HepG2 (cell line): ENCODE measurements around the gene FUCA1. TPM values are rescaled to one million over a fixed set of nuclear protein-coding genes. Genes with fewer than 3 reads are reported as not detected.
A peak's percentile ranks its signal among the peaks of the same experiment; 100 is the strongest.

Source experiments
- ADNP ChIP-seq: sonication (generic); formaldehyde crosslinking; IDR thresholded peaks from 2 replicates; pipeline ENCODE4 v1.4.0; 2020; ENCODE audit warnings: missing genetic modification reagents
- ATF1 ChIP-seq: IDR thresholded peaks from 2 replicates; pipeline ENCODE4 v1.6.1; 2016; ENCODE audit warnings: mild to moderate bottlenecking, control low read depth
- HDAC1 ChIP-seq: sonication (generic); formaldehyde crosslinking; IDR thresholded peaks from 2 replicates; pipeline ENCODE4 v1.5.1; 2020; ENCODE audit warnings: mild to moderate bottlenecking, missing genetic modification reagents
- HNF4A ChIP-seq: sonication (generic); formaldehyde crosslinking; IDR thresholded peaks from 2 replicates; pipeline ENCODE4 v1.4.0; 2020; ENCODE audit warnings: missing genetic modification reagents
- HOXA5 ChIP-seq: sonication (generic); formaldehyde crosslinking; IDR thresholded peaks from 2 replicates; pipeline ENCODE4 v1.4.0; 2020; ENCODE audit warnings: missing genetic modification reagents
- NR3C1 ChIP-seq: sonication (generic); formaldehyde crosslinking; IDR thresholded peaks from 2 replicates; pipeline ENCODE4 v1.4.0; 2020; ENCODE audit warnings: missing genetic modification reagents
- RBM22 ChIP-seq: fragments of 200-400 bp; formaldehyde crosslinking; optimal IDR thresholded peaks from 2 replicates; pipeline ENCODE3; 2017; ENCODE audit warnings: mild to moderate bottlenecking, low read length, moderate library complexity
- SAFB2 ChIP-seq: sonication (generic); formaldehyde crosslinking; IDR thresholded peaks from 2 replicates; pipeline ENCODE4 v1.5.1; 2020; ENCODE audit warnings: missing genetic modification reagents, low read depth, mild to moderate bottlenecking, borderline replicate concordance
- SOX6 ChIP-seq, 2 experiments: fragments of 450-650 bp in 1 of 2; sonication (generic) in 1 of 2; formaldehyde crosslinking in 1 of 2; IDR thresholded peaks; 2 replicates each; pipeline versions ENCODE4 v1.4.0 to v1.6.1; 2017 to 2020; ENCODE audit warnings: antibody characterized with exemption in 1 of 2, mild to moderate bottlenecking in 1 of 2, missing genetic modification reagents in 1 of 2
- ZBTB7B ChIP-seq: sonication (generic); formaldehyde crosslinking; IDR thresholded peaks from 2 replicates; pipeline ENCODE4 v1.4.0; 2020; ENCODE audit warnings: missing genetic modification reagents
- ZIK1 ChIP-seq: sonication (generic); formaldehyde crosslinking; IDR thresholded peaks from 2 replicates; pipeline ENCODE4 v1.5.0; 2020; ENCODE audit warnings: mild to moderate bottlenecking, low read depth, missing genetic modification reagents, borderline replicate concordance
- ZNF234 ChIP-seq: sonication (generic); formaldehyde crosslinking; conservative IDR thresholded peaks from 2 replicates; pipeline ENCODE4 v1.5.1; 2020; ENCODE audit warnings: mild to moderate bottlenecking, missing genetic modification reagents
- ZNF253 ChIP-seq: sonication (generic); formaldehyde crosslinking; IDR thresholded peaks from 2 replicates; pipeline ENCODE4 v1.8.0; 2022; ENCODE audit warnings: mild to moderate bottlenecking, missing genetic modification reagents, borderline replicate concordance
- ZNF614 ChIP-seq: IDR thresholded peaks from 2 replicates; pipeline ENCODE4 v1.6.1; 2018; ENCODE audit warnings: missing biosample characterization, missing genetic modification reagents, inconsistent platforms, borderline replicate concordance
- polyA plus RNA-seq, 8 experiments: library from polyadenylated mRNA; depleted of rRNA in 3 of 8; stranded (reverse) in 7 of 8; unstranded in 1 of 8; fragments of >200 nt; fragmentation: Illumina TruSeq in 4 of 8; extraction: Trizol in 4 of 8; gene quantifications; 2 replicates each; pipeline versions ENCODE4 v1.2.1 to v1.2.3, GENCODE V29; 2011 to 2016; ENCODE audit warnings: low read depth in 4 of 8, missing spikeins in 1 of 8, mixed read lengths in 1 of 8; ENCODE audit not compliant: insufficient read depth in 1 of 8
- total RNA-seq, 5 experiments: library from RNA; depleted of rRNA; stranded (reverse); fragments of >200 nt; fragmentation: Illumina TruSeq; extraction: Trizol; gene quantifications; 2 replicates each; pipeline ENCODE4 v1.2.3, GENCODE V29; 2016; ENCODE audit warnings: low read depth in 1 of 5
- TF ChIP-seq, protein P1 (sequence below): sonication (generic); formaldehyde crosslinking; IDR thresholded peaks from 2 replicates; pipeline ENCODE4 v1.4.0; 2020; ENCODE audit warnings: missing genetic modification reagents
- TF ChIP-seq, protein P2 (sequence below): sonication (generic); formaldehyde crosslinking; IDR thresholded peaks from 2 replicates; pipeline ENCODE4 v1.5.1; 2020; ENCODE audit warnings: missing genetic modification reagents, mild to moderate bottlenecking, borderline replicate concordance
- TF ChIP-seq, protein P3 (sequence below): sonication (generic); formaldehyde crosslinking; IDR thresholded peaks from 2 replicates; pipeline ENCODE4 v1.4.0; 2020; ENCODE audit warnings: missing genetic modification reagents
- TF ChIP-seq, protein P4 (sequence below): sonication (generic); formaldehyde crosslinking; IDR thresholded peaks from 2 replicates; pipeline ENCODE4 v1.4.0; 2020; ENCODE audit warnings: missing genetic modification reagents, borderline replicate concordance
- TF ChIP-seq, protein P5 (sequence below): sonication (generic); formaldehyde crosslinking; IDR thresholded peaks from 2 replicates; pipeline ENCODE4 v1.5.0; 2020; ENCODE audit warnings: mild to moderate bottlenecking, missing genetic modification reagents

Gene FUCA1
- total and polyA plus RNA-seq, 2 of the 13 experiments (the other 11 are each of a cell fraction or from before 2014, with no cell fraction given): 32.7 to 33.6 TPM

DNA sequence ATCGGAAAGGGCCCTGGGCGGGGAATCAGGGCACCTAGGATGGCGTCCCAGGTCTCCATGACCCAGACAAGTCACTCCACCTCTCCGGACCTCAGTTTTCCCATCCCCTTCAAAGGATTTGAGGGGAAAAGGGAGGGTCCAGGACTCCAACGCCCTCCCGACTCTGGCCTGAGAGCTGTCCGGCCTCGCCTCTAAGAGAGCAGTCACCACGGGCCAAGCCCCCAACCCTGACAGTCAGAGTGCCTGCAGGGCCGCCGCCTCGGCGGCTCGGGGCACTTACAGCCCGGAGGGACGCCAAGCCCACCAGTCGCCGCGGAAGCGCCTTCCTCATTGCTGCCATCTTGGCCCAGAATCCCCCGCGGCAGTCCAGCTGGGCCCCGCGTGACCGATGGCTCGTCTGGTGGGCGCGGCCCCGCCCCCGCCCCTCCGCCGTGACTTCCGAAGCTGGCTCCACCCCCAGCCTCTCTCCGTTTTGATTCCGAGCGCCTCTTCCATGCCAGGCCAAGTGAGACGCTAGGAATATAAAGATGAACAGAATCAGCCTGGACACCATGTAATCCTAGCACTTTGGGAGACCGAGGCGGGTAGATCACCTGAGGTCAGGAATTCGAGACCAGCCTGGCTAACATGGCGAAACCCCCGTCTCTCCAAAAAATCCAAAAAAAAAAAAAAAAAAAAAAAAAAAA, 42.9 kb downstream of the FUCA1 start, which contains the start of gene HMGCL (continued):
- TF ChIP-seq, protein P1, sequence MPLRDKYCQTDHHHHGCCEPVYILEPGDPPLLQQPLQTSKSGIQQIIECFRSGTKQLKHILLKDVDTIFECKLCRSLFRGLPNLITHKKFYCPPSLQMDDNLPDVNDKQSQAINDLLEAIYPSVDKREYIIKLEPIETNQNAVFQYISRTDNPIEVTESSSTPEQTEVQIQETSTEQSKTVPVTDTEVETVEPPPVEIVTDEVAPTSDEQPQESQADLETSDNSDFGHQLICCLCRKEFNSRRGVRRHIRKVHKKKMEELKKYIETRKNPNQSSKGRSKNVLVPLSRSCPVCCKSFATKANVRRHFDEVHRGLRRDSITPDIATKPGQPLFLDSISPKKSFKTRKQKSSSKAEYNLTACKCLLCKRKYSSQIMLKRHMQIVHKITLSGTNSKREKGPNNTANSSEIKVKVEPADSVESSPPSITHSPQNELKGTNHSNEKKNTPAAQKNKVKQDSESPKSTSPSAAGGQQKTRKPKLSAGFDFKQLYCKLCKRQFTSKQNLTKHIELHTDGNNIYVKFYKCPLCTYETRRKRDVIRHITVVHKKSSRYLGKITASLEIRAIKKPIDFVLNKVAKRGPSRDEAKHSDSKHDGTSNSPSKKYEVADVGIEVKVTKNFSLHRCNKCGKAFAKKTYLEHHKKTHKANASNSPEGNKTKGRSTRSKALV (CRISPR knock-in tag): peak; percentile 74
- TF ChIP-seq NR3C1 (CRISPR knock-in tag): no peak
- peak; percentile 84; the same call in 1 of the 2 replicates for TF ChIP-seq HDAC1 (CRISPR knock-in tag)
- TF ChIP-seq, protein P2, sequence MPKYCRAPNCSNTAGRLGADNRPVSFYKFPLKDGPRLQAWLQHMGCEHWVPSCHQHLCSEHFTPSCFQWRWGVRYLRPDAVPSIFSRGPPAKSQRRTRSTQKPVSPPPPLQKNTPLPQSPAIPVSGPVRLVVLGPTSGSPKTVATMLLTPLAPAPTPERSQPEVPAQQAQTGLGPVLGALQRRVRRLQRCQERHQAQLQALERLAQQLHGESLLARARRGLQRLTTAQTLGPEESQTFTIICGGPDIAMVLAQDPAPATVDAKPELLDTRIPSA (CRISPR knock-in tag): no peak
- 0 out of 2 replicates have a peak, but pooled peaks have one; percentile 35 for TF ChIP-seq ZNF253 (CRISPR knock-in tag)
- TF ChIP-seq HOXA5 (CRISPR knock-in tag): peak; percentile 93
- TF ChIP-seq, protein P3, sequence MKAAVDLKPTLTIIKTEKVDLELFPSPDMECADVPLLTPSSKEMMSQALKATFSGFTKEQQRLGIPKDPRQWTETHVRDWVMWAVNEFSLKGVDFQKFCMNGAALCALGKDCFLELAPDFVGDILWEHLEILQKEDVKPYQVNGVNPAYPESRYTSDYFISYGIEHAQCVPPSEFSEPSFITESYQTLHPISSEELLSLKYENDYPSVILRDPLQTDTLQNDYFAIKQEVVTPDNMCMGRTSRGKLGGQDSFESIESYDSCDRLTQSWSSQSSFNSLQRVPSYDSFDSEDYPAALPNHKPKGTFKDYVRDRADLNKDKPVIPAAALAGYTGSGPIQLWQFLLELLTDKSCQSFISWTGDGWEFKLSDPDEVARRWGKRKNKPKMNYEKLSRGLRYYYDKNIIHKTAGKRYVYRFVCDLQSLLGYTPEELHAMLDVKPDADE: peak; percentile 26; the same call in 1 of the 2 replicates
- peak; percentile 25 for TF ChIP-seq HNF4A (CRISPR knock-in tag)
- TF ChIP-seq ZNF234: 0 out of 2 replicates have a peak, but pooled peaks have one; percentile 49
- no peak for TF ChIP-seq SOX6 (IDR thresholded peaks at IDR 0.05)
- TF ChIP-seq SOX6 (CRISPR knock-in tag; IDR thresholded peaks at IDR 0.05): no peak; the same call in none of the 2 replicates
- TF ChIP-seq ZBTB7B: peak; percentile 82; the same call in 1 of the 2 replicates
- TF ChIP-seq RBM22: no peak
- no peak for TF ChIP-seq ATF1 (CRISPR knock-in tag)
- TF ChIP-seq SAFB2 (CRISPR knock-in tag): peak; percentile 71; the same call in 1 of the 2 replicates
- TF ChIP-seq, protein P4, sequence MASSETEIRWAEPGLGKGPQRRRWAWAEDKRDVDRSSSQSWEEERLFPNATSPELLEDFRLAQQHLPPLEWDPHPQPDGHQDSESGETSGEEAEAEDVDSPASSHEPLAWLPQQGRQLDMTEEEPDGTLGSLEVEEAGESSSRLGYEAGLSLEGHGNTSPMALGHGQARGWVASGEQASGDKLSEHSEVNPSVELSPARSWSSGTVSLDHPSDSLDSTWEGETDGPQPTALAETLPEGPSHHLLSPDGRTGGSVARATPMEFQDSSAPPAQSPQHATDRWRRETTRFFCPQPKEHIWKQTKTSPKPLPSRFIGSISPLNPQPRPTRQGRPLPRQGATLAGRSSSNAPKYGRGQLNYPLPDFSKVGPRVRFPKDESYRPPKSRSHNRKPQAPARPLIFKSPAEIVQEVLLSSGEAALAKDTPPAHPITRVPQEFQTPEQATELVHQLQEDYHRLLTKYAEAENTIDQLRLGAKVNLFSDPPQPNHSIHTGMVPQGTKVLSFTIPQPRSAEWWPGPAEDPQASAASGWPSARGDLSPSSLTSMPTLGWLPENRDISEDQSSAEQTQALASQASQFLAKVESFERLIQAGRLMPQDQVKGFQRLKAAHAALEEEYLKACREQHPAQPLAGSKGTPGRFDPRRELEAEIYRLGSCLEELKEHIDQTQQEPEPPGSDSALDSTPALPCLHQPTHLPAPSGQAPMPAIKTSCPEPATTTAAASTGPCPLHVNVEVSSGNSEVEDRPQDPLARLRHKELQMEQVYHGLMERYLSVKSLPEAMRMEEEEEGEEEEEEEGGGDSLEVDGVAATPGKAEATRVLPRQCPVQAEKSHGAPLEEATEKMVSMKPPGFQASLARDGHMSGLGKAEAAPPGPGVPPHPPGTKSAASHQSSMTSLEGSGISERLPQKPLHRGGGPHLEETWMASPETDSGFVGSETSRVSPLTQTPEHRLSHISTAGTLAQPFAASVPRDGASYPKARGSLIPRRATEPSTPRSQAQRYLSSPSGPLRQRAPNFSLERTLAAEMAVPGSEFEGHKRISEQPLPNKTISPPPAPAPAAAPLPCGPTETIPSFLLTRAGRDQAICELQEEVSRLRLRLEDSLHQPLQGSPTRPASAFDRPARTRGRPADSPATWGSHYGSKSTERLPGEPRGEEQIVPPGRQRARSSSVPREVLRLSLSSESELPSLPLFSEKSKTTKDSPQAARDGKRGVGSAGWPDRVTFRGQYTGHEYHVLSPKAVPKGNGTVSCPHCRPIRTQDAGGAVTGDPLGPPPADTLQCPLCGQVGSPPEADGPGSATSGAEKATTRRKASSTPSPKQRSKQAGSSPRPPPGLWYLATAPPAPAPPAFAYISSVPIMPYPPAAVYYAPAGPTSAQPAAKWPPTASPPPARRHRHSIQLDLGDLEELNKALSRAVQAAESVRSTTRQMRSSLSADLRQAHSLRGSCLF (CRISPR knock-in tag): no peak; the same call in 1 of the 2 replicates
- TF ChIP-seq ADNP (CRISPR knock-in tag): no peak
- TF ChIP-seq ZNF614: peak; percentile 72
- peak; percentile 61; the same call in 1 of the 2 replicates for TF ChIP-seq ZIK1 (CRISPR knock-in tag)
- TF ChIP-seq, protein P5, sequence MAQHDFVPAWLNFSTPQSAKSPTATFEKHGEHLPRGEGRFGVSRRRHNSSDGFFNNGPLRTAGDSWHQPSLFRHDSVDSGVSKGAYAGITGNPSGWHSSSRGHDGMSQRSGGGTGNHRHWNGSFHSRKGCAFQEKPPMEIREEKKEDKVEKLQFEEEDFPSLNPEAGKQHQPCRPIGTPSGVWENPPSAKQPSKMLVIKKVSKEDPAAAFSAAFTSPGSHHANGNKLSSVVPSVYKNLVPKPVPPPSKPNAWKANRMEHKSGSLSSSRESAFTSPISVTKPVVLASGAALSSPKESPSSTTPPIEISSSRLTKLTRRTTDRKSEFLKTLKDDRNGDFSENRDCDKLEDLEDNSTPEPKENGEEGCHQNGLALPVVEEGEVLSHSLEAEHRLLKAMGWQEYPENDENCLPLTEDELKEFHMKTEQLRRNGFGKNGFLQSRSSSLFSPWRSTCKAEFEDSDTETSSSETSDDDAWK: no peak
